NCI-H1105 (cell line): ENCODE results near the gene ARL5C.
"Not testable (repeated sequence)": the region's sequence is repeated elsewhere in the genome, so short reads cannot be mapped to it uniquely, and the experiment has no call there.

Source experiments
- DNase-seq: peaks from one replicate; lab custom pipeline; 2025; lab: John Stamatoyannopoulos, UW

ARL5C gene

DNA sequence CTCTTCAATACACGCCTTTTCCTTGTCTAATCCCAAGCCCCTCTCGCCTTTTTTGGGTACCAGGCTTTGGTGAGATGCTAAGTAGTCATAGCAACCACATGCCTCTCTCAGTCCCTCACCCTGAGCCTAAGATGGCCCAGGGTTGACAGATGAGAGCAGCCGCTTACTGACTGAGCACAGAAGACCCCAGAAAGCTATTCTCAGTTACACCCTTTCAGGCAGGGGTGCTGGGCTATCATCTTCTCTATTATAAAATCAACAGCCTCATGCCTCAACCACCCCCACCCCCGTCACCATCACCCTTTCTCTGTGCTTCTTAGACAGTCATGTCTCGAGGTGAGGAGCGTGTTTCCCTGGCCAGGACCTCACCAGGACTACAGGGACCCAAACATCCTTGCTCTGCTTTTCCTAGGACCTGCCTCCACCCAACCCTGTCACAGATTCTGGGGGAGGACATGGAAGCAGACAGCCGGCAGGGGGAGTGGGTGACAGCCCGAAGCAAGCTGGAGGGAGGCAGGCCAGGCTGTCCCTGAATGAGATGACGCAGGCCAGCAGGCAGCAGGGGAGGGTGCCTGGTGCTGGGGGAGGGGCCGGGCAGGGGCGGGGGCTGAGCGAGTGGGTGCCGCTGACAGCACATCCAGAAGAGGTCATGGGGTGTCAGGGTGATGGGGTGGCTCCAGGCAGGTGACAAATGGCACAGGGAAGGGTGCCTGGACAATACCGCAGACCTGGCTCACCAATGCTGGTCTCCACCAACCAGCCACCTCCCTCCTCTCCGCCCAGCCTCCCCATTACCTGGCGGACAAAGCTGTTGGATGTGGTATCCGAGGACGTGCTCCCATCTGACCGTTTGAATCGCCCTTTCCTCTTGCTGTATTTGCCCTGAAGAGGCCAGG lies 28.4 kb upstream of the ARL5C start:
- DNase-seq = no peak

DNA sequence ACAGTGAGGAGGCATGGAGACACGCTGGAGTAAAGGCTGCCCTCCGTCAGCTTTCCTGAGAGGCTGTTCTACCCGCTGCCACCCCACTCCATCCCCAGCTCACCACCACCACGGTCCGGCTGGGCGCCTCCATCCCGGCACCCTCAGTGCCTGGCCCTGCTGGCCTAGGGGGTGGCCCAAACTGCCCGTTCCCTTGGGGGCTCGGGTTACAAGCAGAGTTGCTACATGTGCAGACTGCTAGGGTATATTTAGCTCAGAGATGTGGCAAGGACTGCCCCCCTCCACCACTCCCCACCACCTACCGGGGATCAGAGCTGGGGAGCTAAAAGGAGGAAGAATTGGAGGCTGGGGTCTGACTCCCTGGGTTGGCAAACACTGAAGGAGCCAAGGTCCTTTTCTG lies 27.4 kb upstream of the ARL5C start:
- no peak for DNase-seq

DNA sequence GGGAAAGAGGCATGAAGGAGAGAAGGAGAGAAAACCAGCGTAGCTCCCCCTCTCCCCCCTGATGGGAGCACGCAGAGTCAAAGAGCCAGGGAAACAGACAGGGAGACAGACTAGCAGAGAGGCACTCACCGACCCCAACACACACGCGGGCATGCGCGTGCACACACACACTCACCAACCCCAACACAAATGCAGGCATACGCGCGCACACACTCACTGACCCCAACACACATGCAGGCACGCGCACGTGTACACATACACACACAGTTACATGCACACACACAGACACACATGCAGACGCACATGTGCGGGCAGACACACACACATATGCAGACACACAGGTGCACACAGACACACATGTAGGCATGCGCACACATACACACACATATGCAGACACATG lies 26.9 kb upstream of the ARL5C start:
- DNase-seq = no peak

GRCh38 chr17:39191750-39192510 lies 26.0 kb upstream of the ARL5C start:
- DNase-seq = no peak

GRCh38 chr17:39187152-39187830 lies 21.3 kb upstream of the ARL5C start:
- DNase-seq = no peak

DNA sequence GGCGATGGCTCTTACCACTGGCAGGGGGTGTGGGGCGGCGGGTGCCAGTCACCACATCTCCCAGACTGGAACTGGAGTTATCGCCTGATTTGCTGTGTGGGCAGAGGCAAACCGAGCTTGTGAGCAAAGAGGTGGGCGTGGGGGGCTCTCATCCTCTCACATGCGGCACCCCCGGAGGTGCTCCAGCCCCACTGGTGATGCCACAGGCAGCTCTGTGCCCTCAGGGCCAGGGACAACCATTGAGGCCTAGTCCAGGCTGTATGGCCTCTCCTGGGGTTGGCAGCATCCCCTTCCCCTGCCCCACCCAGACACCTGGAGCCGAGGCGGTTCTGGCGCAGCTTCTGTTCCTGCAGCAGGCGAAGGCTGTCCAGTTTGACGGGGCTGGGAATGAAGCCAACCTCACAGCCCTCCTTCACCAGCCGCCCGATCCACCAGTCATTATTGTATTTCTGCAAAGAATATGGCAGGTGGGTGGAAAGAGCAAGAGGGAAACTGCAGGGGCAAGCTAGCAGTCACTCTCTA lies 20.6 kb upstream of the ARL5C start:
- peak; percentile 55 for DNase-seq

- DNase-seq = no peak
These were observed 17.8 kb upstream of the ARL5C start for GRCh38 chr17:39183720-39184119.

- DNase-seq = no peak
These were observed 17.1 kb upstream of the ARL5C start for GRCh38 chr17:39183045-39183444.

- no peak for DNase-seq
These were observed 15.3 kb upstream of the ARL5C start for GRCh38 chr17:39181303-39181702.

DNA sequence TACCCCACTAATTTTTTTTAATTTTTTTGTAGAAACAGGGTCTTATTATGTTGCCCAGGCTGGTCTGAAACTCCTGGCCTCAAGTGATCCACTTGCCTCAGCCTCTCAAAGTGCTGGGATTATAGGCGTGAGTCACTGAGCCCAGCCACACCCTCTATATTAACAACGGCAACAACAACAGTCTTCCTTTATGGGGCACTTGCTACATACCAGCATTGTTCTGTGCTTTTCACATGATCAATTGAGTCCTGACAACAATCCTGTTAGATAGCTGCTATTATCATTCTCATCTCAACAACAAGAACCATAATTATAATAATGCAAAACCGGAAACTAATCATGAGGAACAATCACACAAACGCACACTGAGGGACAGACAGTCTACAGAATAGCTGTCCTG lies 12.6 kb upstream of the ARL5C start:
- DNase-seq = no peak

DNA sequence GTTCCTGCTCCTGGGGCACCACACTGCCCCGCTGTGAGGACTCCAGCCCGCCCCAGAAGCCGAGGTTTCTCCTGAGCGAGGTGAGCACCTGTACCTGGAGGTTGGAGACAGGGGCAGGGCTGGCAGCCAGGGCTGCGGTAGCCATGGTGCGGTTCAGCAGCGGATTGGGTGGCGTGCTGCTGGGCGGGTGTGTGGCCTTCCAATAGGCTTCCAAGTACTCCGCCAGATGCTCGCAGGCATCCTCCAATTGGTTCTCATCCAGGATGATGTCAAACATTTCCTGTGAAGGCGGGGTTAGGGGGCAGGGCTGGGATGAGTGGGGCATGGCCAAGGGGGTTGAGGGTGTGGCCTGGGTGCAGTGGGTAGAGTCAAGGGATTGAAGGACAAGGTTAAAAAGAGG lies 11.3 kb upstream of the ARL5C start:
- DNase-seq = no peak

DNA sequence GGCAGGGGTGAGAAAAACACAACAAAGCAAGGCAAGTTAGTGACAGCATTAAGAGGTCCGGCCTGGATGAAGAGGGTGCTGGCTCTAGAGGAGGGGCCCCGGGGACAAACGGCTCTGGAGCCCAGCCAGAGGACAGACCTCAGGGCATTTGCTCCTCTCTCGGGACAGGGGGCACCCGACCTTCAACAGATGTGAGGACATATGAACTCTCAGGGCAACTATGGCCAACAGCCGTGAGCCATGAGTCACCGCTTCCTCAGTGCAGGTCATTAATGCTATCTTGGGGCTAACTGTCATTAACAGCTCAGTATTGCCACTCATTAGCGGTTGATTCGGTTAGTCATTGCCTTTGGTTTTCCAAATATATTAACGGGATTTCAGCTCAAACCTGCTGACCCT lies 9.7 kb upstream of the ARL5C start:
- DNase-seq = no peak

- DNase-seq = peak; percentile 55
These were observed 9.1 kb upstream of the ARL5C start for GRCh38 chr17:39174920-39175694.

- no peak for DNase-seq
These were observed 7.7 kb upstream of the ARL5C start for GRCh38 chr17:39173526-39174274.

DNA sequence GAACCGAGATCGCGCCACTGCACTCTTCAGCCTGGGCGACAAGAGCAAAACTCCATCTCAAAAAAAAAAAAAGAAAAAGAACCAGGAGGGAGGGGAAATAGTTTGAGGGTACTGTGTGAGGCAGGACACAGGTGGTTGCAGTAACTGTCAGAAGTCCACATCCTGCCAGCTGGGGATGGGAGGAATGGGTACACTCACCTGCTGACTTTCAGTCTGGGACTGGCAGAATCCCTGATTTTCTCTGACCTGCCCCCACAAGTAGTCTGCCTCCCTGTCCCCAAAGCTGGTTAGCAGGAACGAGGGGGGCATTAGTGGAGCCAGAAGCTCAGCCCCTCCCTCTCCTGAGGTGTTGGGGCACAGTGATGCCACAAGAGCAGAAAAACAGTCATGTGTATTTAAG lies 7.1 kb upstream of the ARL5C start:
- no peak for DNase-seq

- DNase-seq = no peak
These were observed 6.0 kb upstream of the ARL5C start for GRCh38 chr17:39171933-39172332.

GRCh38 chr17:39170558-39170957 lies 4.6 kb upstream of the ARL5C start:
- DNase-seq = no peak

DNA sequence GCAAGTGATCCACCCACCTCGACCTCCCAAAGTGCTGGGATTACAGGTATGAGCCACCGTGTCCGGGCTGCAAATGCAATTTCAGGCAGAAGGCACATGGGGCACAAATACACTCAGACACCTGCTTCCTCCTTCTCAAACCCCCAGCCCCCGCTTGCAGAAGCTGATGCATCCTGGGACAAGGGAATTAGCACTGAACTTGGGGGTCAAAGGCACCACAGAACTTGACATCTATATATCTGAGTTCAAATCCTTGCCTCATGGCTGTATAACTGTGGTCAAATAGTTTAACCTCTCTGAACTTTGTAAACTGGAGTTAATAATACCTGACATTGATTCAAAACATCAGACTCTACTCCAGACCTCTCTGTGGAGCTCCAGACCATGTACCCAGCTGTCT lies 4.1 kb upstream of the ARL5C start:
- no peak for DNase-seq

DNA sequence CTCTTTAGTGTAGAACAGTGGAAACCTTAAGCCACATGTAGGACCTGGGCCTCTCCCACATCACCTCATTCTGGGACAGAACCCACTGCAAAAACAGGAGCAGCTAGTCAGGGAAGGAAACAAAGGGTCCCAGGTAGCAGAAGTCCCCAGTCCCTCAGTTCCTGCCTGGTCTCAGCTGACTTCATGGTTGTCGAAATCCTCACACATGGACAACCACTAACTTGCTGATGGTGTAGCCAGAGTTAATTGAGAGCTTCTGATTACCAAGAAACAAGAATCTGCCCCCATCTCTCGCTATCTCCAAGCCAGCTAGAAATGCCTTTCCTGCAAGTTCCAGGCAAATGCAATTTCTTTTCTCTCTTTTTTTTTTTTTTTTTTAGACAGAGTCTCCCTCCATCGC lies 3.6 kb upstream of the ARL5C start:
- no peak for DNase-seq

DNA sequence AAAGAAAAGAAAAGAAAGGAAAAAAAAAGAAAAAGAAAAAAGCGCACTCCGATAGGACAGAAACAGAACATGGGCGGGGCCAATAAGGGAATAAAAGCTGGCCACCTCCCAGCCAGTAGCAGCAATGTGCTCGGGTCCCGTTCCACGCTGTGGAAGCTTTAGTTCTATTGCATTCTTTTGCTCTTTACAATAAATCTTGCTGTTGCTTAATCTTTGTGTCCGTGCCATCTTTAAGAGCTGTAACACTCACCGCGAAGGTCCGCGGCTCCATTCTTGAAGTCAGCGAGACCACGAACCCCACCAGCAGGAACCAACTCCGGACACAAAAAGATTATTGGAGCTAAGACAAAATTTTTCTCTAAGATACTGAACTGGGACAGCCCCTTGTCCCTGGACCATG lies 3.1 kb upstream of the ARL5C start:
- no peak for DNase-seq

GRCh38 chr17:39168503-39168902 lies 2.5 kb upstream of the ARL5C start:
- not testable (repeated sequence) for DNase-seq
